HG03025 (cell line): Measurements from ENCODE around the gene SH3YL1.

Experiments
- ATAC-seq: cut with Tn5 transposase; IDR thresholded peaks from one replicate; pipeline ENCODE4 v1.9.1; 2021; ENCODE audit warnings: mild to moderate bottlenecking, moderate library complexity; ENCODE audit not compliant: unreplicated experiment, low FRiP score

The SH3YL1 gene

DNA sequence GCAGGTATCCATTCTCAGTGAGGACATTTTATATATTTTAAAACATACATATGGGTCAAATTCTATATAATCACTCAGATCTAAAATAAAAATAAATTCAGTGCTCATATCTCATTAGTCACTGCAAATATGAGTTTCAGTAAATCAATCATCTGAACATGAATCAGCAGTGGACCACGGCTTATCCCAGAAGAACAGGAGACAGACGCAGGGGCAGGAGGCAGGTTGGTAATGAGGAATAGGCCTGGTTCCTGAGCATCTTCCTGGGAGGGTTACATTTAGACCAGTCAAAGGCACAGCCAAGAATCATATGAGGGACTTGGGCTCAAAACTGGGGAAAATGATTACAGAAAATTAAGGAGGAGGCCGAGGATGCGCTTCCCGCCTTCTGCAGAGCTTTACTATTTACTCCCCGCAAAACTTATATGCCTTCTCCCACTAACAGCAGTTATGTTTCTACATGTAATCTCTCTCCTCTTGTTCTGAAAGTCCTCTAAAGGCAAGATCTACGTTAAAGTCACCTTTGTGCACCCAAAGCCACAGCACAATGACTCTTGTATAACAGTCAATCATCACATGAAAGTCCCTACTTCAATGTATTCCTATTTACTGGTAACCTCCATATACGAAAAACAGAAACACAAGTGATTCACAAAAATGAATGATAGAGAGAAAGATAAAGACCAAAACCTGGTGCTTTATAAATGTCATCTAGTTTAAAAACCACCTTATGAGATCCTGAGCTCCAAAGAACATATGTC is 35.1 kb downstream of the SH3YL1 start:
- ATAC-seq, result no peak

DNA sequence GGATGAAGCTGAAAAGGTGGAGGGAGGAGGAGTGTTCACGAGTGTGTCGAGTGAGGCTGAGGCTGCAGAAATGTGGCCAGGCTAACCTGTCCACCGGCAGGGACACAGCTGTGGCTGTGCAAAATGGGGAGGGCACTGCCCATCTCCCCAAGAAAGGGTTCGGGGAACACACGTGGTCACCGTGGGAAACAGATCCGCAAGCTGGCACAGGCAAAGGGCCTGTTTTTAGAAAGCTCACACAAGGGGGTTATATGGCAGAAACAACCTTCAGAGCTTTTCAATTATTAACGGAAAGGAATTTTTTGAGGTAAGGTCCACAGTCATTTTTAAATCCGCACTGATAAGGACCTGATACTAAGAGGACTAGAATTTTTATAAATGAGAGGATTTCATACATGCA is 35.7 kb downstream of the SH3YL1 start:
- ATAC-seq, result no peak

DNA sequence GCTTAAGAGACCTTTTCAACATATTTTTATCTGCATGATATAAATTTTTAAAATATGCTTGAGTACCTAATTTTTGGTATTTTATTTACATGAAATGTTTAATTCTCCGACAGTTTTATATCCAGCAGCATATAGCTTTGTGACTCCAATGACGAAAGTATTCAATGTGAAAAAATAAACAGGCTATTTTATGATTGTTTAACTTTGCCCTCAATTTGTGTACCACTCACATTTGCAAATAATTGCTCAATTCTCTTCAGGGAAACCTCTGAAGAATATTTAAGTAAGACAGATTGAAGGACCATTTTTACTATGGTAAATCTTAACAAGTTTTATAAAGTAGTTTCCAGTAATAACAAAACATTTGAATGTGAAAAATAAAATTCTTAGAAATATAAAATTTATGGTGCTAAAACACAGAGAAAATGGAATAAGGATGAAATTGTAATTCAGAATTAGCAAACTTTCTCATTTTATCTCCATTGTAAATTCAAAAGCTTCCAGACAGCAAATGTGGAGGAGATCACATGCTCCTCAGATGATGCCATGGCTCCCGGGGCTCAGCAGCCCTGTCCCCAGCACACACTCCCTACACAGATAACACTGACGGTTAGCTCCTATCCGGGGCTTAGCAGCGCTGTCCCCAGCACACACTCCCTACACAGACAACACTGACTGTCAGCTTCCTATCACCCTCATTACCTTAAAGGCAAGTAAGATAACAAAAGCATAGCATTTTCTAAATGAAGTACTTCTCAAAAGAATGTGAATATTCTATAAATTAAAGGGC is 39.7 kb downstream of the SH3YL1 start:
- no peak for ATAC-seq

DNA sequence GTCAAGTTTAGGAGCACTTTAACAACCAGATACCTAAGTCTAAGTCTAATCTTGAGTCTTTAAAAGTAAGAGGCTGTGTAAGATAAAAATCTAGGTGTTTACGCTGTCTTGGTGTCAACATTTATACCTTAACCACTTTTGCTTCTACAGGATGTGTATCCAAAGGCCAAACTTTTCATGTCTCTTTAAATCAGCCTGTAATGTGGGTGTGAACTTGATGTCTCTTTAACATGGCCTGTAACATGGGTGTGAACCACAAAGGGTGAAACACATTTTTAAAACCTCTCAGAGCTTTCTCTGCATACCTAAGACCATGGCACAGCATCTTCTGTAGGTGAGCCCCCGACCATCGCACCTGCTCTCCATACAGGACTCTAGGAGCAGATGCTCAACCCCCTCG is 40.4 kb downstream of the SH3YL1 start:
- no peak for ATAC-seq

DNA sequence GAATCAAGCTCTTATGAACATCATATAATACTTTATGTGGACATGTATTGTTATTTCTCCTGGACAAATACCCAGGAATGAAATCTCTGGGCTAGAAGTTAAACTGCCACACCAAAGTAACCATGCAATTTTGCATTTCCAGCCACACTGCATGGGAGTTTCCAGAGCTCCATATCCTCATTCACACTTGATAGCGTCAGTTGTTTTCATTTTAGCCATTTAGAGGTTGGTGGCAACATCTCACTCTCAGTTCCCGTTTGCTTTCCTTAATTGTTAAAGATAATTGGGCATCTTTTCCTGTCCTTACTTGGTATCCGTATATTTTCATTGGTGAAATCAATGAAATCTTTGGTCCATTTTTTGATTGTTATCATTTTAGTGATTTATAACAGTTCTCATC is 47.8 kb downstream of the SH3YL1 start:
- ATAC-seq, result no peak

DNA sequence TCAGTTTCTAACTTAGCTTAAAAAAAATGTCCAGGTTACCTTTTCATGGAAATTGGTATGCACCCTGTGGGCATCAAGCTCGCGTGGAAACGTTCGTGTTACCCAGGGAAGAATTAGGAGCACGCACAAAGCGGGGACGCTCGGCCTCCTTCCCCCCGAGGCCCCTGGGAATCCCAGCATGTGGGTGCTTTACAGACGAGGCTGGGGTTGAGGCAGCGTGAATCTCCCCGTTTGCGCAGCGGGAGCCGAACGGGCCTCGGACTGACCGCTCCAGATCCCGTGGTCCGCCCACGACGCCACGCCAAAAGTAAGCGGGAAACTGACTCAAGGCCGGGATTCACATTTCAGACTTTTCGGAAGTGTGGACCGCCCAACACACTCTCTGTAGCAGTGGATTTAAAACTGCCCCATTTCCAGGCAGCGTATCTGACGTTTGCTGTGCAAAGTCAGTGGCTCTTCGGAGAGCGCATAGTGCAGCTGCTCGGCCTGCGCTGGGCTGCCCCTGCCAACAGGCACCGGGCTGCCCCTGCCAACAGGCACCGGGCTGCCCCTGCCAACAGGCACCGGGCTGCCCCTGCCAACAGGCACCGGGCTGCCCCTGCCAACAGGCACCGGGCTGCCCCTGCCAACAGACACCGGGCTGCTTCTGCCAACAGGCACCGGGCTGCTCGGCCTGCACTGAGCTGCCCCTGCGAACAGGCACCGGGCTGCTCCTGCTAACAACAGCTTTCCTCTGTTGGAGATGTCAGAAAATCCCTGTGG is 49.7 kb downstream of the SH3YL1 start:
- ATAC-seq, result no peak

DNA sequence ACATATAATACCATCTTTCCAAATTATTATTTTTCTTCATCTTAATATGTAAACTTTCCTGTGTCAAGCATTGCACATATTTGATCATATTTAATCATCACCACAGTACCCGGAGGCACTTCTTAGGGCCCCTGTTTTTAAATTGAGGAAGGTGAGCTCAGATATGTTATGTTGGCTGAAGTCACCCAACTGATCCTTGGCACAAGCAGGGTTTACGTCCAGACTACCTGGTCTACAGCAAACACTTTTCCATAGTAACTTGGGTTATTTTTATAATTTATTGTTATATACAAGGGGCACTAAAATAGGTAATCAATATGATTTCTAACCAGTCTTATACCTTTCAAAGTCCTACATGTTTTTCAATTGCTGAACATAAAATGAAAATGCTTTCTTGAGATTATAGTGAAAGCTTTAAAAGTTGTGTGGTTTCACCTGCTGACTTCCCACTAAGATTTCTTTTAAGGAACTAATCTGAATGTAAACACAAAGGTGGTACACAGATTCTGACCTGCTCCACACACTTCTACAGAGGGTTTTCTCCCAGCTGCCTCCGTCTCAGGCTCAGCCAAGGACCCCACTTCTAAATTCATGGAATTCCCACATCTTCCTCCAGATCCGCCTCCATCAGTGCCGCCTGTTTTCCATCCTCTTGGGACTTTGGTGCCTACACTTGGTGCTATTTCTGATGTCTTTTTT is 52.2 kb downstream of the SH3YL1 start:
- no peak for ATAC-seq

DNA sequence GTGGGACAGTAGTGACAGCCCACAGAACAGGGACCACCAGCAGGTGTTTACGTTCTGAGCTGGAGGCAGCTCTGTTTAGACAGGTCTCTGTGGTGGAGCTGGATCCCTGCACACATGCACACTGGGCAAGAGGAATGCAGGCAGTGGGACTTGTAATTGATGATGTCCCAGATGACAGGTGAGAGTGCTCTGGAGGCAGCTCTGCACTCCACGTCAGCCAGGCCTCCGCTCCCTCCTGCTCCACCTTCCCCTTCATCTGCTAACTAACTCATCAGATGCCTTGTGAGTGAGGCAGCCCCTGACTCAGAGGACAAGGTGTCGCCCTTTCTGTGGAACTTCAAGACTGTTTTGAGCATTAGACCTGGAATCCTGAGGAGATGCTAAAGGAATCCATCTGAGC is 53.2 kb downstream of the SH3YL1 start:
- no peak for ATAC-seq

DNA sequence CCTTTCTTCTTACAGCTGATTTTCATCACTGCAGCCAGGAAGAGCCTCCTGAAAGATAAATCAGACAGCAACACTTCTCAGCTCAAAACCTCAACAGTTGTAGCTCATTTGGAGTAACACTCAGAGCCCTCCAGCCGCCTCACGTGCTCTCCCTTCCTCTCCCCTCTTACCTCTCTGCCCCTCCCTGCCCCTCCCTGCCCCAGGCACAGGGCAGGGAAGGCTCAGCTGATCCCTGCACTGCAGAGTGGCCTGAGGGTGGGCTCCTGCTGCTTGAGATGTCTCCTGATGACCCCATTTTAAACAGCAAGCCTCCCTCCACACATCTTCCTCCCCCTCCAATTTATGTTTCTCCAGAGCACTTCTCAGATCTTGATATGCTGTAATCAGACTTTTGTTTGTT is 54.4 kb downstream of the SH3YL1 start:
- no peak for ATAC-seq

DNA sequence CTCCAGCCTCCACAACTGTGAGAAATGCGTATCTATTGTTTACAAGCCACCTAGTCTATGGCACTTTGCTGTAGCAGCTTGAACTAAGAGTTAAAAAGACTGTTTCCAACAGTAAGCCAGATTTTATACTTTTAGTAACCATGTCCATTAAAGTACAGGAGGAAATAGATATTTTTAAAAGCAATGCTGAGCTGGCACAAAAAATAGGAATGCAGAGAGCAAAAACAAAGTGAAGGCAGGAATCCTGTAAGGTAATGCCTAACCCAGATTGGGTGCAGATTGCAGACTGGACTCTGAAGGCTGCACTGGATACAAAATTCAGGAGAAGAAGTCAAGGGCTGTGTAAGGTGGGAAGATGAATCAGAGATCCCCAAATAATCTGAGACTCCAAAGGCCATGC is 55.5 kb downstream of the SH3YL1 start:
- ATAC-seq, result no peak

DNA sequence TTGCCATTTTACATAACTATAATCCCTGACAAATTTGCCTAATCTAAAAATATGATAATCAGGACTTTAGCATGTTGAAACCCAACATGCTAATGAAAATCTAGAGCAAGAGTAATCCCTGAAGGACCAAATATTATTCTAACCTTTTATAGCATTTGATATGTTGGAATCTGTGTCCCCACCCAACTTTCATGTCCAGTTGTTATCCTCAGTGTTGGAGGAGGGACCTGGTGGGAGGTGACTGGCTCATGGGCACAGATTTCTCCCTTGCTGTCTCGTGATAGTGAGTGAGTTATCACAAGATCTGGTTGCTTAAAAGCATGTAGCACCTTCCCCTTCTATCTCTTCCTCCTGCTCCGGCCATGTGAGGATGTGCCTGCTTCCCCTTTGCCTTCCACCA is 59.8 kb downstream of the SH3YL1 start:
- ATAC-seq, result no peak

DNA sequence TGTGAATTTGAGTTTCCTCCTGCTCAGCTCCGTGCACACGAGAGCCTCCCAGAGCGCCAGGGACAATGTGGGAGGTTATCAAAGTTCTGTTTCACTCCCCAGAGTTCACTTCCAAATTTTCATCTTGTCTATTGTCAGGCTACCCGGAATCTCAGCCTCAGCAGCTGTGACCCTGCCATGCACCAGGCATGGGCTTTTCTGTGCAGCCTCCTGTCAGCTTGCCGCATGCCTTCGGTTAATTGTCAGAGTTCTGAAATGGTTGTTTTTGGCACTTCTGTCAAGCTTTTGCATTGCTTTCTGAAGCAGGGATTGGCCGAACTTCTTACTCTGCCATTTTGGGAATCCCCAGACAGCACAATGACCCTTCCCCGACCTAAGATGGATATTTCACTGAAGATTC is 60.4 kb downstream of the SH3YL1 start:
- ATAC-seq, result no peak

DNA sequence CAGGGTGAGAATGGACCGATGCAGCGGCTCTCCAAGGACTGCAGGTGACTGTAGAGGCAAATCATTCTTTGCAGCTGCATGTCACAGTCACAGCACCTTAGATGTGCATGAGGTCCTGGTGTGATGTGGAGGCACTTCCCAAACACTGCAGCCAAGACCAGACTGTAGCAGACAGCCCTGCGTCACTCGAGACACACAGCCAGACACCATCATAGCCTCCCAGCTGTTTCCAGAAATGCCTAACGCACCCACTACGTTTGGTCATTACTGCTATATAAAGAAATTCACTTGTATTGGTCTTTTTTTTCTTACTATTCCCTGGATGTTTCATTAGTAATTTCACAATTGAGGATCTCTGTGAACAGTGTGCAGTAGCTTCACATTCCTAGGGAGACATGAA is 60.9 kb downstream of the SH3YL1 start:
- ATAC-seq, result no peak

DNA sequence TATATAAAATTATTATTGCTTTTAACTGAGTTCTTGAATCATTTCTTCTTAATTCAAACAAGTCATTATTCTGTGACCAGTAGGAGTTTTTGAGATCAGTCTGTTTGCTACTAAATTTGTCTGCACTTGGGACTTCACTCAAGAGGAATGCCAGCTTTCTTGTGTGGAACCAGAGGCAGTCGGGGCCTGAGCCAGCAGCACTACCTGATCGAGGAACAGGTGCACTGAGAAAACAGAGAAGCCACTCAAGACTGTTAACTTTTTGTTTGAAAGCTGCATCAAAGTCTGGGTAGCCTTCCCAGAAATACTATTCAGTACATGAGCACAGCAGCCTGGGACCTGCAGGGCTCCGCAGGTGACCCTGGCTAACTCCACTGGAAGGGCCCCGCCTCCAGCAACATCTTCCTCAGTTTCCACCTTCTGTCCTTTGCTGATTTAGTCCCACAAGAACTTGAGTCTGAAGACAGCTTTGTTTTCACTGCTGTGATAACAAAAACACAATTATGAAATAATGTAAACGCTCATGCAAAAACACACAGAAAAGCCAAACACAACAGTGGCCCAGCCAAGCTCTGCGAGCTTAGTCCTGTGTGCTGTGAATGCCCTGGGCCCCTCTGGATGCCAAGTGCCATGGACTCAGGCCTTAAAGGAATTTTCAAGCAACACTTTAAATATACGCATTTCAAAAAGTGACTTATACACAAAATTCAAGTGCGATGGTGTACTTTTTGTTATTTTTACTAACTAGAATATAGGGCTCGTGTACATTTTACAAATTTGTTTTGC is 62.0 kb downstream of the SH3YL1 start:
- ATAC-seq, result no peak

DNA sequence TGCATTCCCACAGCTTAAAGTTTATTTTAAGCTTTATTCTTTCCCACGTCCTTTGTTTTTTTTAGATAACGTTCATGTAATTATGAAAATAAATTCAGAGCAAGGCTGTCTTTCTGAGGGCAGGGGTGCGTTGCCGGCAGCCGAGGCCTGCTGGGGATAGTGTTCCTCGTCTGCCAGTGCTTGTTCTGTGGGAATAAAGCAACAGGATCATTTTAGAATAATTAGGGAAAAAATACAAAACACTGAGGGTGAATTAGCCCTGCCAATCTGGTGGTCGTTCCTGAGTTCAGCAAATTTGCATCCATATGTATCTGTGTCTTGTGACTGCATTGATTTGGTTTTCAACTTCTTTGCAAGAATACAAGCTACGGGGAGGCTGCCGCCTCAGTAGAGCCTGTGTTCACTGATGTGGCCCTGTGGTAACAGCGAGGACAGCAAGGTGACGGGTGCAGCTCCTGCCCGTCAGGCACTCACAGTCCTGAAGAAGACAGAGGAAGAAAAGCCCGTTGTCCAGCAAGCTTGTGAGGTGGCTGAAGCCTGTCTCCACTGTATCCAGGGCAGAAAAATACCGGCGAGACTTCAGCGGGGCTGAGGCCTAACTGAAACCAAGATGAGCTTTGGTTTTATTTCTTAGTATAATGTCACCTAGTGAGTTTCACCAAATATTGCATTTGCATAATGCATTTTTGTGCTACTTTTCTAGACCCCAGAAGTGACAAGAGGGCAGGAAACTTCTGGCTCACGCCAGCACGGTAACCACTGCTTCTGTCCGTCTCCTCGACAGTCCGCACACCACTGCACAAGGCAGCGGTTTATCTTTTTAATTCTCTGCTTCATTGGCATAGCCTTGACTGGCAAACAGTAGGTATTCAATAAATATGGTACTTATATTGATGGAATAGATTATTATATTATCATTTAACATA is 64.5 kb downstream of the SH3YL1 start:
- ATAC-seq, result no peak

DNA sequence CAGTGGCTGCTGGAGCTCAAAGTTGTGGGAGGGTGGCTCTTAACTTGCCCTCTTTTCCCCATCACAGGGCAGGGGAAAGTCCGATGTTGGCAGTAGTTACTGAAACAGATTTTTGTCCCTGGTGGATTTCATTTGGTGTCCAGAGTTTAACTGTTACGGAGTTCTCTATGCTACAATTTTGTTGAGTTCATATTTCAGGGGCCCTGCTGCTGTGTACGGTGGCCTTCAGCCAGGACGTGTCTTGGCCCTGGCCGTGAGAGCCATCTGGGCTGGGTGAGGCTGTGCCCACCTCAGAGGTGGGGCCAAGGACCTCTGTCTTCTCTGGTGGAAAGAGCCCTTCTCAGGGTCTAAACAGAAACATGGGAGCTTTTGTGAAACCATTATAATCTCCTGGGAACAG is 67.4 kb downstream of the SH3YL1 start:
- no peak for ATAC-seq

DNA sequence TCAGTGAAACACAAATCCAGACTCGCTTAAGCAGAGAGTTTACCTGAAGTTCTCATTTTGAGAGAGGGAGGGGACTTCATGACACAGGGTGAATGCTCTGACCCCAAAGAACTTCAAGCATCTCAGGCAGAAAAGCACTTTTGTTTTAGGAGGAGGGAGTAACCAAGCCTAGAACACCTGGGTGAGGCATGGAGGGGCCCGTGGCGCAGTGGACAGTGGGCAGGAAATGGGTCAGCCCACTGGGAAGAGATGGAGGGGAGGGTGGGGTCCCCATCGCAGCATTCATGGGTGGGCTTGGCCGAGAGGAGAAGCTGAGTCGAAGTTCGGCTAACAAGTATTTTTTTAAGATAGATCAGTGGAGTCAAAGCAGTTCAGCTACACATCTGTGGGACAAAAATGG is 67.9 kb downstream of the SH3YL1 start:
- no peak for ATAC-seq

DNA sequence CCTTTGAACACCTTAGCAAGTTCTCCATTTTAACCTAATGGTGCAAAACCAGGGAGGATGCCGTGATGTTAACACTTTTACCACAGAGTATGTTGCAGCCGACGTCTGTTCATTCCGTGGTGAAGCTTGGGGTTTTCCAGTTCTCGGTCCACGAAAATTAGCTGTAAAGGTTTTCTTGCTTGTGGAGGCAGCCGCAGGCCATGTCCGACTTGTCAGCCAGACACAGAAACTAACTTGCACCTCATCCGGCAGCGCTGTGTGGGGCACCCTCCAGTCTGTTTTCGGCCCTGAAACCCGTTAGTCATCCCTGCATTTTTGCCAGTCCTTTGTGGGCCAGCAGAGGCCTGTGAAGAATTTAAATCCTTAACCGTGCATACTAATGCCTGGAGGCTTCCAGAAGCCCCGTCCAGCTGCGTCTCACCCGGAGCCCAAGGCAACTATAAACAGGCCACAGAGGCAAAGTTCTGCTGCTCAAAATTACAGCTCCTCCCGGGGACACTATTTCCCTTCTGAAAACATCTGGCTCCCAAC is 70.6 kb downstream of the SH3YL1 start:
- no peak for ATAC-seq
